HG03457 (cell line): ENCODE measurements around the gene ADCY9.
A peak's percentile ranks its signal among the peaks of the same experiment; 100 is the strongest.

ENCODE experiments used
- ATAC-seq: cut with Tn5 transposase; IDR thresholded peaks from one replicate; pipeline ENCODE4 v1.9.1; 2021; ENCODE audit warnings: moderate number of reproducible peaks; ENCODE audit not compliant: unreplicated experiment

ADCY9 gene

DNA sequence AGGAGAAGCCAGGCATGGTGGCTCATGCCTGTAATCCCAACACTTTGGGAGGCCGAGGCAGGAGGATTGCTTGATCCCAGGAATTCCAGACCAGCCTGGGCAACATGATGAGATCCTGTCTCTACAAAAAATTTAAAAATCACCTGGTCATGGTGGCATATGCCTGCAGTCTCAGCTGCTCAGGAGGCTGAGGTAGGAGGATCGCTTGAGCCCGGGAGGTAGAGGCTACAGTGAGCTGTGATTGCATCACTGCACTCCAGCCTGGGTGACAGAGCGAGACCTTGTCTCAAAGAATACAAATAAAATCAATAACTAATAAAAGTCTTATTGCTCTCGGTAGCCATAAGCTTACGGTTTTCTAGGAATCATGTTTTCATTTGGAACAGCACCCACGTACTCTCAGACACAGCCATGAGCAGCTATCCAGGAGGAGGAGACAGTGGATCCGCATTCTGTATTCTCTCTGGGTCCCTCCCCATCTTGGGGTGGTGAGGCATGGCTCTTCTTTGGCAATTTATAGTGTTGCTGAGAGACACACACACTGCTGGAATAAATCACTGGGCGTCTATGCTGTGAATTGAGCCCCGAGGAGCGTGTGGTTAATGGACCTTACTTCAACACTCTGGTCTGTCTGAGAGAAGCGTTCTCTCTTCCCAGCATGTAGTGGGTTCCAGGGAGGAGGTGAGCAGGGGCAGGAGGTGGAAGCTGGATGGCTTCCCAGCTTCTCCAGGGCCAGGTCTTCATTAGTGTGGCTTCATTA lies 8.5 kb upstream of the ADCY9 start:
- no peak for ATAC-seq

DNA sequence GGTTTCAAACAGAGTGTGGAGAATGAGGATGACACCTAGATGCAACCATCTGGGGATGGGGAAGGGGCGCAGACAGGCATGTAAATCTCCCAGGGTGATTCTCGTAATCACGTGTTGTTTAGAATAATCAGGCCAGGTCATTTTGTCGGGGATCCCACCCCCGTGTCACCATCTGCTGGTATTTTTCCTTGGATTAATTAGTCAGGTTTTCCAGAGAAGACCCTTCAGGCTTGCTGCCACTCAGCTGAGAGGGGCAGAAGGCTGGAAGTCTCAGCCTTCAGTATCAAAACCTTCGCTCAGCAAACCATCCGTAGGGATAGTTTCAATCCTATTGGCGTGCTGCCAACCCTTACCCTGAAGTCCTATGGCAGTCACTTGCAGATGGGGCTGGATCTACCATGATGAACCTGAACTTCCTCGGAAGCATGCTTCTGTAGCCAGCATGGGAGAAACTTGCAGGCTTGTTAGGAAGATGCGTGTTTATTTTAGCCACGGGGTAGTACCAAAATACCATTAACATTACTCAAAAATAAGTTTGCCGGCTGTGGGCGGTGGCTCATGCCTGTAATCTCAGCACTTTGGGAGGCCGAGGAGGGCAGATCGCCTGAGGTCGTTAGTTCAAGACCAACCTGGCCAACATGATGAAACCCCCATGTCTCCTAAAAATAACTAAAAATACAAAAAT lies 7.5 kb upstream of the ADCY9 start:
- no peak for ATAC-seq

- no peak for ATAC-seq
Observed at GRCh38 chr16:4120176-4120575, 3.9 kb upstream of the ADCY9 start.

DNA sequence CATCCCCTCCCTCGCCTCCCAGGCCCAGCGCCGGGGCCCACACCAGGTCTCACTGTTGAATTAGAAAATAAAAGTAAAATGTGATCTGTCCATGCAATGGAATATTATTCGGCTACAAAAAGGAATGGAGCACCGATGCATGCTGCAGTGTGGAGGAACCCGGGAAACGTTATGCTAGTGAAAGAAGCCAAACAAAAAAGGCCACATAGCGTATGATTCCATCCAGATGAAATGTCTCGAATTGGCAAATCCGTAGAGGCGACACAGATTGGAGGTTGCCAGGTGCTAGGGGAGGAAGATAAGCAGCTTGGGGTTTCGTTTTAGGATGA lies 972 bp upstream of the ADCY9 start:
- no peak for ATAC-seq

- peak; percentile 12 for ATAC-seq
Observed at GRCh38 chr16:4115949-4116318, 308 bp downstream of the ADCY9 start.

GRCh38 chr16:4115209-4115948 lies 863 bp downstream of the ADCY9 start:
- peak; percentile 34 for ATAC-seq

DNA sequence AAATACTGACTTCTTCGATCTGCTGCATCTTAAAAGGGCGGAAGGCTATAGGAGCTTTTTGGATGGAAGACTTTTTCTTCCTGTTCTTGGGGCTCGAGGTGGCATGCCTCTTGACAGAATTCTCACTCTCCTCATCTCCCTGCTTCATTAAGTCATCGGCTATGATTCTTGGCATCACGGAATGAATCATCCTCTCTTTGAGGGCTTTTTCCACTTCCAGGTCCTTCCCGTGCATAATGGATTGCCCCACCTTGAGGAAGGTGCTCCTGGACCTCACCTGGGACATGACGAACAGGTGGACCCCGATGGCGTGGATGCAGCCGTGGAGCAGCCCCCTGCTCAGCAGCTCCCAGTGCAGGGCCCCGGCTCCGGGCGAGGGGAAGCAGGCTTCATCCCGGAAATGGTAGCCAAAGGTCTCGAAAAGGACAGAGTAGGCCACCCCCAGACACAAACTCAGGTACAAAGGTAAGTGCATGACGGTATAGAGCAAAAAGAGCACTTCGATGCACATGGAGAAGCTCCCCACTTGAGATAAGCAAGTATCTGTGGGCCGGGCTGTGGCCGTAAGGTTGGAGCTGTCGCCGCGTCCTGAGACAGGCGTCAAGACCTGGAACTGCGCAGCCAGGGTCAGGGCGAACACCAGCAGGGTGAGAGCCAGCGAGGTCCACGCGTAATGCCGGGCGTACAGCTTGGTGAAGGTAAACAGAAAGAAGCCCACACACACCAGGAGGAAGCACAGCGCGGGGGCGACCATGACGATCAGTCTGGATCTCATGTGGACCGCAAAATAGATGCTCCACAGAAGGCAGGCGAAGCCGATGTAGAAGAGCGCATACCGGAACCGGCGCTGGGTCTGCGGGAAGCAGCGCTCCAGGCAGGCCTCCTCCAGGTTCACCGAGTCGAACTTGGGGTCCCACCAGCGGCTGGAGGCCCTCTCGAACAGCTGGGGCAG lies 1.7 kb downstream of the ADCY9 start:
- ATAC-seq: no peak

DNA sequence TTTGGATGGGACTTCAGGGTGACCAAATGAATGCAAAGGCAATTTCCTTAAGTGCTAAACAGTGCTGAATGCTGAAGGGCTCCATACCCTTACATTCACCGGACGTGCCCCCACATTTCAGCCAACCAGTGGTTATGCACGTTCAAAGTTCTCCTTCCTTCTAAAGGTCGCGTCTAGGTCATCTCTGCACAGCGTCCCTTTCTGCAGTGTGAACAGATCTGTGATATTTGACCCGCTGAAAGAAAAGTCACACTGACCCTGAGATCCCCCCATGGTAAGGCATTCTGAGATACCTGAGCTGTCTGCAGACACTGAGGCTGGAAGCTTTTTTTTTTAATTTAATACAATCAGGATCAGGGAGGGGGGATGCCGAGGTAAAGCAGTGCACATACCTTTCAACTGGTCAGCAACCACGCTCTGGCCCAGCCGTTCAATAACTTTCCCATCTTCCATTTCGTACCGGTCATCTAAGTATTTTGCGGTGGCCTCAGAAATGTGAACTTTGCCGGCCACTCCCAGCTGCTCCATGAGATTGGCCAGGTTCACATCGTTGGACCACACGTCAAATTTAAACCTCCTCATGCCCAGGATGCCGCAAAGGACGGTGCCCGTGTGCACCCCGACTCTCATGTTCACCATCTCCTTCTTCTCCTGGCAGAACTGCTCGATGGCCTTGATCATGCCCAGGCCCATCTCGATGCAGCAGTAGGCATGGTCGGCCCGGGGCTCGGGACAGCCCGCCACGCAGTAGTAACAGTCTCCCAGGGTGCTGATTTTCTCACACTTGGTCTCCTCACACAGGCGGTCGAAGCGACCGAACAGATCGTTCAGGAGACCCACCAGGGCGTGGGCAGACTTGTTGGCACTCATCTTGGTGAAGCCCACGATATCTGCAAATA lies 2.6 kb downstream of the ADCY9 start:
- no peak for ATAC-seq

DNA sequence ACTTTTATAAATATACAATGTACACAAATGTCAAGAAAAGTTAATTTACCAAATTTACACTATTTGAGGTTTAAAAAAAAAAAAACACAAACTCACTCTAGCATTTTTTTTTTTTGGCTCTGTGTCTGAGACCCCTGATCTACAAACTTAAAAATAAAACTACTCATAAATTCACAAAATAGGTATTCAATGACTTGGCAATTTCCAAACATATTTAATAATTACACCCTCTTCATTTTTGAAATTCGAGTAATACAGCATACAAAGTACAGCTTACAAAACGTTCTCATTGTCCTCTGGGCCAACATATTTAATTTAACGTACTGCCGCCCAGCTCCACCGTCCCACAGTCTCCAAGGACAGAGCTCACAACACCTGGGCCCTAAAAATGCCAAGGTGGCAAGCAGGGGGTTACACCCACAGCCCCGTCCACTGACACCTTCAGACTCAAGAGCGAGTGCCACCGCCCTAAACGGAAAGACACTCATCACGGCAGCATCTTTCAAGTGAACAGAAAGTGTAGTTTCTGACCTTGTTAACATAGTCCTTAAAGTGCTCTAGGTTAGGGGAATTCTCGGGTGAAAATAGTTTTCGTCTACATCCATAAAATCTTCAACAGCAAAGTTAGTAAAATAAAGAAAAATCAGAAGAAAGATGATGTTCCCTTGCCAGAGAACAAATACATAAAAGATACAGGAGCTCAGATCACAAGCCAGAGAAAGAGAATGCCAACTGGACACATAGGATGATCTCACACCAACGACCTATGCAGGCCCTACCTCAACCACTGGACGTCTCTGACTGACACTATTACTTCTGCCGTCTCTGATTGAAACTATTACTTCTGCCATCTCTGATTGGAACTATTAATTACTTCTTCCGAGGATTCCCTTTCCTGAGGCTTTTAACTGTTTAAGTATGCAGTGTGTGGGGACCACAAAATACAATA lies 4.2 kb downstream of the ADCY9 start:
- ATAC-seq: no peak

- no peak for ATAC-seq
Observed at GRCh38 chr16:4110680-4111079, 5.6 kb downstream of the ADCY9 start.

DNA sequence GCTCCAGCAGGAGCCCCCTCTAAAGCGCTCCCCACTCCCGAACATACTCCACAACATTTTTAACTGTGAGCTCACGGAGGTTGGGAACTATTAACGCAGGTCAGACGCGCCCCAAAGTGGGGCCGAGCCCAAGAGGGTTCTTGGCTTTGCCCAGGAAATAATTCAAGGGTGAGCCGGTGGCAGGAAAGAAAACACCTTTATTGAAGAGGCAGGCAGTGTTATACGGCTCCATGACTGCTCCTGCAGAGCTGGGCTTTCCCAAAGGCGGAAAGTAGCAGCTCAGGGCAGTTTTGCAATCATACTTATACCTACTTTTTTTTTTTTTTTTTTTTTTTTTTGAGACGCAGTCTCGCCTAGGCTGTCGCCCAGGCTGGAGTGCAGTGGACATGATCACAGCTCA lies 6.2 kb downstream of the ADCY9 start:
- no peak for ATAC-seq

DNA sequence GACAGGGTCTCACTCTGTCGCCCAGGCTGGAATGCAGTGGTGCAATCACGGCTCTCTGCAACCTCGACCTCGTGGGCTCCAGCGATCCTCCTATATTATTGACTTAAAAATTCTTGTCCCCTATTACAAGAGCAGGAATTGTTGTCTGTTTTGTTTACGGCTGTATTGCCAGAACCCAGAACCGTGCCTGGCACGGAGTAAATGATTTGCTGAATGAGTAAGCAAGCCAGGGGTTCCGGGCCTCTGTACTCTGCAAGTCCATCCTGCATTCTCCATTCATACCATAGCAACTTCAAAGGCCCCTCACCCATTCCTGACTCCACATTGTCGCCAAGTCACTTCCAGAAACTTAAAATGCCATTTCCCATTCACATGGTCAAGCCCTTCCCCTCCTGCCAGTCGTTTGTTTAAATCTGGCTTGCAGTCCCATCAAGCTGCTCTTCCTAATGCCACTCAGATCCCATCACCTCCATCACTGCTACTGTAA lies 6.9 kb downstream of the ADCY9 start:
- no peak for ATAC-seq

DNA sequence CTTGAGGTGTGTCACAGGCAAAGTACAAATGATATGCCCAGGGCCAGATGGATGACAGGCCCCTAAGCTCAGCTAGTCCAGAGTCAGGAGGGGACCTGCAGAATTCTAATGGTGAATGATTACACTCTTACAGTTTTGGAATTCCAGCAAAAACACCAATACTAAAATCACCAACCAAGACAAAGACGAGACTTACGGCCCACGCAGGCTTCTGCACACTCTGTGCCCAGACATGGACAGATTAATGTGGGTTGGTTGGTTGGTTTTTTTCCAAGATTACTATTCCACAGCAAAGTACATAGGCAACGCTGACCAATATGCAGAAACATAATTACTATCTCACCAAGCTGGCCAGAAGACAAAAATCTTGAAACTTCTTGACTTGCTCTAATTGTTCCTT lies 9.7 kb downstream of the ADCY9 start:
- ATAC-seq: no peak

DNA sequence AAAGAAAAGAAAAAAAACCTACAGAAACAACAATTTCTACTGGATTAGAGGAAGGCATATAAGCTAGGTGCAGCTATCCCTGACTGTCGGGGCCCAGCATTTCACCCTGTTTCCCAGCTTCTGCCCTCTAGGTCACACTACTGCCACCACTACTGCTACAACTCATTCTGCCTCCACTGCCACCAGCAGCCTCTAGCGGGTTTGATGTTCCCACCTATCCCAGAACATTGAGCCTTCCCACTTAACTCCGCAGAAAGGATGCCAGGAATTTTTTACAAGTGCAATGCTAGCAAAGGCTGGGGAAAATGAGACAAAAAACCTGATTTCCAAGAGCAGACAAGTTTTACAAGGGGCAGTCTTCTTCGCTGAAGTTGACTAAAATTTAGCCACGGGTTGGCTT lies 10.4 kb downstream of the ADCY9 start:
- ATAC-seq: no peak

GRCh38 chr16:4103745-4104144 lies 12.5 kb downstream of the ADCY9 start:
- ATAC-seq: no peak

DNA sequence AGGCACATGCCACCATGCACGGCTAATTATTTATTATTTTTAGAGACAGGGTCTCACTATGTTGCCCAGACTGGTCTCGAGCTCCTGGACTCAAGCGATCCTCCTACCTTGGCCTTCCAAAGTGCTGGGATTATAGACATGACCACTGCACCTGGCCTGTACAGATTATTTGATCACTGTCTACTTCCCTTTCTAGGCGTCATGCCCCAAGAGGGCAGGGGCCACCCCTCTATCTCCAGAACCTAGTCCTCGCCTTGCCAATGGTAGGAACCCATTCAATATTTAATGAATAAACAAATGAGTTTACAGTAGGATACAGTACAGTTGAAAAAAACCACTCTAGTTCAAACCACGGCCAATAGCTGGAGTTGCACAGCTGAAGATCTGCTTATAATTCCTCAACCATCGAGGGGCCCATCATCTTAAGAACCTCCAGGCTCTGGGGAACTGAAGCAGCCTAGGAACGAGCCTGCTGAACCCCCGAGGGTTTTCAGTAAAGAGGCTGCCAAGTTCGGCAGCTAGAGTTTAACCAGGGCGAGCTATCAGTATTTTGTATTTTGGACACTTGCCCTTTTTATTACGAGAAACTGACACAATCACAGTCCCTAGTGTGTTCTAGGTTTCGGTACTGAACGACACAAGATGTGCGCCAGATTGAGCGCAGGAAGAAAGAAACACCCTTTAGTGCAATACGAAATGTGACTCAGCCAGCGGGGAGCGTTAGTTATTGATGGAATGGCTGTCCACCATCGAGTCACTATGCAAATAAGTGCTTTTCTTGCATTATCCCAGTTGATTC lies 14.6 kb downstream of the ADCY9 start:
- ATAC-seq: no peak

GRCh38 chr16:4098501-4098900 lies 17.7 kb downstream of the ADCY9 start:
- no peak for ATAC-seq

DNA sequence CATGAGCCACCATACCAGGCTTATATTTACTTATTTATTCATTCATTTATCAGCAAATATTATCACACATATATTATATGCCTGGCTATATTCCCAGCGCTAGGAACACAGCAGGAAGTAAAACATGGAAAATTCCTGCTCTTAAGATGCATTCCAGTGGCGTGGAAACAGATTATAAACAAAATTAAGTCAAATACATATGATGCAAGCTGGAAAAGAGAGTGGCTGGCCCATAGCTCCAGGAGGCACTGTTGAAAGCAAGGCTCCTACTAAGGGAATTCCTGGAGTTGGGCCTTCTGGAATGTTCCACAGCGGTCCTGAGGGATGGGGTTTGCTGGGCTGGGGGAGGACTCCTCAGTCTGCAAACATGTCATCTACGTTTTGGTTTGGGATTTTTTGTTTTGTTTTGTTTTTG lies 18.4 kb downstream of the ADCY9 start:
- ATAC-seq: no peak
